ENCODE data around the gene MRPS6. TPM values are rescaled to one million over a fixed set of nuclear protein-coding genes. Genes with fewer than 3 reads are reported as not detected.

Gene MRPS6
- total RNA-seq, 4 donors from 2014 or later: 19.5 to 44.0 (median 40.9) TPM

GRCh38 chr21:34183331-34183928 lies 110.1 kb downstream of the MRPS6 start:
- Histone ChIP-seq H3K4me1 (peaks cover 0 to 6% (median 0%) of the 10 kb centered on the region in 4 donors), H3K9me3 (no peaks in the 10 kb centered on the region), H3K4me3 (no peak overlapping the region), H3K27ac (replicated peaks in 1 of 4) (no peak overlapping the region), H3K27me3 (no peaks in the 10 kb centered on the region), H3K36me3 (no peaks in the 10 kb centered on the region)
- WGBS: 88% methylated on average over 4 of the region's 5 CpGs
- DNase-seq (ENCODE audit: extremely low spot score): no peak
- intact Hi-C loops (cut with DNase I): no loop called here
- TF ChIP-seq EP300 (IDR thresholded peaks at IDR 0.05) (no peak), POLR2AphosphoS5 (IDR thresholded peaks at IDR 0.05) (no peak), POLR2A (IDR thresholded peaks at IDR 0.05; ENCODE audit: low read depth) (no peak)
- TF ChIP-seq, protein P1, sequence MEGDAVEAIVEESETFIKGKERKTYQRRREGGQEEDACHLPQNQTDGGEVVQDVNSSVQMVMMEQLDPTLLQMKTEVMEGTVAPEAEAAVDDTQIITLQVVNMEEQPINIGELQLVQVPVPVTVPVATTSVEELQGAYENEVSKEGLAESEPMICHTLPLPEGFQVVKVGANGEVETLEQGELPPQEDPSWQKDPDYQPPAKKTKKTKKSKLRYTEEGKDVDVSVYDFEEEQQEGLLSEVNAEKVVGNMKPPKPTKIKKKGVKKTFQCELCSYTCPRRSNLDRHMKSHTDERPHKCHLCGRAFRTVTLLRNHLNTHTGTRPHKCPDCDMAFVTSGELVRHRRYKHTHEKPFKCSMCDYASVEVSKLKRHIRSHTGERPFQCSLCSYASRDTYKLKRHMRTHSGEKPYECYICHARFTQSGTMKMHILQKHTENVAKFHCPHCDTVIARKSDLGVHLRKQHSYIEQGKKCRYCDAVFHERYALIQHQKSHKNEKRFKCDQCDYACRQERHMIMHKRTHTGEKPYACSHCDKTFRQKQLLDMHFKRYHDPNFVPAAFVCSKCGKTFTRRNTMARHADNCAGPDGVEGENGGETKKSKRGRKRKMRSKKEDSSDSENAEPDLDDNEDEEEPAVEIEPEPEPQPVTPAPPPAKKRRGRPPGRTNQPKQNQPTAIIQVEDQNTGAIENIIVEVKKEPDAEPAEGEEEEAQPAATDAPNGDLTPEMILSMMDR (IDR thresholded peaks at IDR 0.05): no peak

GRCh38 chr21:34184232-34184631 lies 110.9 kb downstream of the MRPS6 start:
- no peaks in the 10 kb centered on the region for H3K27me3 ChIP-seq
- TF ChIP-seq, protein P1 (IDR thresholded peaks at IDR 0.05): no peak
- TF ChIP-seq POLR2AphosphoS5 (IDR thresholded peaks at IDR 0.05): no peak
- no peak for TF ChIP-seq POLR2A (IDR thresholded peaks at IDR 0.05; ENCODE audit: low read depth)
- no peak for TF ChIP-seq EP300 (IDR thresholded peaks at IDR 0.05)
- H3K4me3 ChIP-seq: no peak overlapping the region
- peaks cover 0 to 6% (median 0%) of the 10 kb centered on the region in 4 donors for H3K4me1 ChIP-seq
- 94% methylated on average over 5 of the region's 5 CpGs for WGBS
- no peaks in the 10 kb centered on the region for H3K9me3 ChIP-seq
- DNase-seq (ENCODE audit: extremely low spot score): no peak
- intact Hi-C loops (cut with DNase I): no loop called here
- H3K36me3 ChIP-seq: no peaks in the 10 kb centered on the region
- no peak overlapping the region for H3K27ac ChIP-seq (replicated peaks in 1 of 4)

GRCh38 chr21:34185026-34185750 lies 111.8 kb downstream of the MRPS6 start:
- H3K27me3 ChIP-seq: no peaks in the 10 kb centered on the region
- intact Hi-C loops (cut with DNase I): no loop called here
- H3K36me3 ChIP-seq: no peaks in the 10 kb centered on the region
- H3K4me1 ChIP-seq: peaks cover 0 to 6% (median 0%) of the 10 kb centered on the region in 4 donors
- WGBS: 93% methylated on average over 14 of the region's 15 CpGs
- no peaks in the 10 kb centered on the region for H3K9me3 ChIP-seq
- H3K27ac ChIP-seq (replicated peaks in 1 of 4): no peak overlapping the region
- DNase-seq (ENCODE audit: extremely low spot score): no peak
- no peak for TF ChIP-seq POLR2AphosphoS5 (IDR thresholded peaks at IDR 0.05)
- TF ChIP-seq EP300 (IDR thresholded peaks at IDR 0.05): no peak
- no peak overlapping the region for H3K4me3 ChIP-seq

GRCh38 chr21:34186109-34186719 lies 112.8 kb downstream of the MRPS6 start:
- H3K27ac ChIP-seq (replicated peaks in 1 of 4): no peak overlapping the region
- H3K4me1 ChIP-seq: peaks cover 0 to 6% (median 0%) of the 10 kb centered on the region in 4 donors
- H3K36me3 ChIP-seq: no peaks in the 10 kb centered on the region
- WGBS: 93% methylated on average over 12 of the region's 12 CpGs
- no peak for TF ChIP-seq POLR2AphosphoS5 (IDR thresholded peaks at IDR 0.05)
- TF ChIP-seq EP300 (IDR thresholded peaks at IDR 0.05): no peak
- TF ChIP-seq, protein P1 (IDR thresholded peaks at IDR 0.05): no peak
- TF ChIP-seq POLR2A (IDR thresholded peaks at IDR 0.05; ENCODE audit: low read depth): no peak
- H3K4me3 ChIP-seq: no peak overlapping the region
- no peaks in the 10 kb centered on the region for H3K9me3 ChIP-seq
- H3K27me3 ChIP-seq: no peaks in the 10 kb centered on the region
- DNase-seq (ENCODE audit: extremely low spot score): no peak
- intact Hi-C loops (cut with DNase I): no loop called here

GRCh38 chr21:34187935-34188334 lies 114.6 kb downstream of the MRPS6 start:
- no peaks in the 10 kb centered on the region for H3K27me3 ChIP-seq
- DNase-seq (ENCODE audit: extremely low spot score): no peak
- H3K27ac ChIP-seq (replicated peaks in 1 of 4): no peak overlapping the region
- H3K4me3 ChIP-seq: no peak overlapping the region
- H3K4me1 ChIP-seq: peaks cover 0 to 6% (median 0%) of the 10 kb centered on the region in 4 donors
- H3K9me3 ChIP-seq: no peaks in the 10 kb centered on the region
- TF ChIP-seq, protein P1 (IDR thresholded peaks at IDR 0.05): no peak
- TF ChIP-seq POLR2A (IDR thresholded peaks at IDR 0.05; ENCODE audit: low read depth) (no peak), POLR2AphosphoS5 (IDR thresholded peaks at IDR 0.05) (no peak), EP300 (IDR thresholded peaks at IDR 0.05) (no peak)
- intact Hi-C loops (cut with DNase I): no loop called here
- no peaks in the 10 kb centered on the region for H3K36me3 ChIP-seq
- 80% methylated on average over 6 of the region's 6 CpGs for WGBS

Data from esophagus muscularis mucosa (tissue), 4 donors.